ENCODE data around the gene NR4A1.

Gene NR4A1

DNA sequence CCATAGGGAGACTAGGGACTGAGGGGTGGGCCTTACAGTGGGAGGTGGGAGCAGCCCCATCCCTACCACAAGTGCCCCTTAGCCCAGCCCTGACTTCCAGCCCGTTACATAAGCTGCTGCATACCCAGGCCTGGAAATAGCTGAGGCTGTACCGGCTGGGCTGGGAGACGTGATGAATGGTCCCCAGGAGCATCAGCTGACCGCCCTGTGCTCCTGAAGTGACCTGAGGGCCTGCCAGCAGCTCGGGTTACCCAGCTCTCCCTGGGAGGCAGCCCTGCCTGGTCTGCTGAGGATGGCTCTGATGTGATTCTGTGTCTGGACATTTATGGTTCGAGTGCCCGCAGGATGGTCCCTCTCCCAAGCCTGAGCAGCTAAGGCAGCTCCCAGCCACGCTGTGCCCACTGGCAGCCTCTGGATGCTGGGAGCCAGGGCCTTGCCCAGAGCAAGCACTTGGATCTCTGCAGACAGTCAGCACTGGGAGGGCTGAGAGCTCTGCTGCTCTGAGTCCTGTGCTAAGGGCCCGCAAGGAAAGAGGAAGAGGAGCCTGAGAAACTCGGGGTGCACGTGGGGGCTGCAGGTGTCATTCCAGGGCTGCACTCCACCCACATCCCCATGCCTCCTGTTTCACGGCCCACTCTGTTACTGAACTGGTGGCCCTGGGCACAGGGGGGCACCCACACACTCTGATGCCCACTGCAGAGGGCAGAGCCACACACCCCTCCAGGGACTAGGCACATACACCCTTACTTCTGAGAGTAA, 24.0 kb upstream of the NR4A1 start:
- no peak for TF ChIP-seq CTCF (IDR thresholded peaks at IDR 0.05; ENCODE audit: low read length, missing control alignments)
- no peak for DNase-seq (ENCODE audit: low read depth)
- H3K4me3 ChIP-seq (replicated peaks; ENCODE audit: low read depth, low read length) = no peak overlapping the region

- peak; percentile 55 for DNase-seq (ENCODE audit: low read depth)
- no peak overlapping the region for H3K4me3 ChIP-seq (replicated peaks; ENCODE audit: low read depth, low read length)
- no peak for TF ChIP-seq CTCF (IDR thresholded peaks at IDR 0.05; ENCODE audit: low read length, missing control alignments)
Observed at GRCh38 chr12:52029685-52030084, 21.6 kb upstream of the NR4A1 start.

DNA sequence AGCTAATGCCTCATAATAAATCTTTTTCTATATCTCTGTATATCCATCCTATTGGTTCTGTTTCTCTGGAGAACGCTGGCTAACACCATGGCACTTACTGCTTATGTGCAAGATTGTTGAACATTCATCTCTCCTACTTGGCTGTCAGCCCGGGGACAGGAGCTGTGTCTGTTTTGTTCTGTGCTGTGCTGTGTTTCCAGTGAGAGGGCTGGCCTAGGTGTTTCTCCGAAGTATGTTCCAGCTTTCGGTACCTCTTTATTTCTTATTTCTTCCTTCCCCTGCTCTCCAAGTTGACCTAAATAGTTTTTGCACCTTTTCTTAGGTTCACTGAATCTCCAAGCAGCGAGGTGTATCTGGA, 18.8 kb upstream of the NR4A1 start:
- peak; percentile 86 for DNase-seq (ENCODE audit: low read depth)
- no peak for TF ChIP-seq CTCF (IDR thresholded peaks at IDR 0.05; ENCODE audit: low read length, missing control alignments)
- peak overlapping the region; percentile 52 for H3K4me3 ChIP-seq (replicated peaks; ENCODE audit: low read depth, low read length)

GRCh38 chr12:52032804-52033445, 18.3 kb upstream of the NR4A1 start:
- peak; percentile 98 for DNase-seq (ENCODE audit: low read depth)
- H3K4me3 ChIP-seq (replicated peaks; ENCODE audit: low read depth, low read length) = peak overlapping the region; percentile 52
- no peak for TF ChIP-seq CTCF (IDR thresholded peaks at IDR 0.05; ENCODE audit: low read length, missing control alignments)

GRCh38 chr12:52033446-52034140, 17.6 kb upstream of the NR4A1 start:
- H3K4me3 ChIP-seq (replicated peaks; ENCODE audit: low read depth, low read length) = peak overlapping the region; percentile 40
- DNase-seq (ENCODE audit: low read depth) = no peak
- no peak for TF ChIP-seq CTCF (IDR thresholded peaks at IDR 0.05; ENCODE audit: low read length, missing control alignments)

- no peak for DNase-seq (ENCODE audit: low read depth)
- TF ChIP-seq CTCF (IDR thresholded peaks at IDR 0.05; ENCODE audit: low read length, missing control alignments) = no peak
- no peak overlapping the region for H3K4me3 ChIP-seq (replicated peaks; ENCODE audit: low read depth, low read length)
Observed at GRCh38 chr12:52035190-52035589, 16.1 kb upstream of the NR4A1 start.

All from fibroblast of pulmonary artery (primary cell).